ENCODE measurements around the gene IL17D. TPM values are rescaled to one million over a fixed set of nuclear protein-coding genes. Genes with fewer than 3 reads are reported as not detected.
"Not testable (repeated sequence)": the region's sequence is repeated elsewhere in the genome, so short reads cannot be mapped to it uniquely, and the experiment has no call there.

IL17D gene
- total and polyA plus RNA-seq, 7 donors, result 1.0 to 78.9 (median 7.7) TPM

DNA sequence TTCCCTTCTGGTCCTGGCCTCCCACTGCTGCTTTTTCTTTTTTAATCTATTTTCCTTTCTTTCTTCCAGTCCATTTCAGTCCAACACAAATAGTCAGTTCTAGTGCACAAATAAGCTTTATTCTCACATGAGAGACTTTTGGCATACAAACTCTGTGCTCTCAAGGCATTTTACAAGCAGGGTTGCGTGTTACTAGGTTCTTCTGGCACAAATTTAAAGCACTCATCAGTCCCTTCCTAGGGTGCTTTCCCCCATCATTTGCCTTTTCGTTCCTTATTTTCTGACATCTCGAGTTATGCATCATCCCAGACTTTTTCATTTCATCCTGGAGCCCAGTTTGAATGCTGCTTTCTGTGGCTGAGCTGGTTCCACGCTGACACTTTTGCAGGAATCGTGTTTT lies 29.8 kb upstream of the IL17D start:
- intact Hi-C loops (cut with DNase I), result no loop called here
- TF ChIP-seq, protein P1, sequence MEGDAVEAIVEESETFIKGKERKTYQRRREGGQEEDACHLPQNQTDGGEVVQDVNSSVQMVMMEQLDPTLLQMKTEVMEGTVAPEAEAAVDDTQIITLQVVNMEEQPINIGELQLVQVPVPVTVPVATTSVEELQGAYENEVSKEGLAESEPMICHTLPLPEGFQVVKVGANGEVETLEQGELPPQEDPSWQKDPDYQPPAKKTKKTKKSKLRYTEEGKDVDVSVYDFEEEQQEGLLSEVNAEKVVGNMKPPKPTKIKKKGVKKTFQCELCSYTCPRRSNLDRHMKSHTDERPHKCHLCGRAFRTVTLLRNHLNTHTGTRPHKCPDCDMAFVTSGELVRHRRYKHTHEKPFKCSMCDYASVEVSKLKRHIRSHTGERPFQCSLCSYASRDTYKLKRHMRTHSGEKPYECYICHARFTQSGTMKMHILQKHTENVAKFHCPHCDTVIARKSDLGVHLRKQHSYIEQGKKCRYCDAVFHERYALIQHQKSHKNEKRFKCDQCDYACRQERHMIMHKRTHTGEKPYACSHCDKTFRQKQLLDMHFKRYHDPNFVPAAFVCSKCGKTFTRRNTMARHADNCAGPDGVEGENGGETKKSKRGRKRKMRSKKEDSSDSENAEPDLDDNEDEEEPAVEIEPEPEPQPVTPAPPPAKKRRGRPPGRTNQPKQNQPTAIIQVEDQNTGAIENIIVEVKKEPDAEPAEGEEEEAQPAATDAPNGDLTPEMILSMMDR (IDR thresholded peaks at IDR 0.05), result no peak
- Histone ChIP-seq H3K36me3 (ENCODE audit: insufficient read depth in 1 of 2, low read depth in 1 of 2) (peaks cover 0 to 49% of the 10 kb centered on the region in 2 donors), H3K9me3 (no peaks in the 10 kb centered on the region), H3K4me3 (no peak overlapping the region), H3K4me1 (no peaks in the 10 kb centered on the region), H3K27me3 (ENCODE audit: insufficient read depth in 3 of 3, low read length in 2 of 3) (no peaks in the 10 kb centered on the region), H3K27ac (no peak overlapping the region)
- DNase-seq (no peak), ATAC-seq (no peak)
- WGBS, 3 donors, result 92 to 95% (median 93%) methylated on average over 5 of the region's 5 CpGs

DNA sequence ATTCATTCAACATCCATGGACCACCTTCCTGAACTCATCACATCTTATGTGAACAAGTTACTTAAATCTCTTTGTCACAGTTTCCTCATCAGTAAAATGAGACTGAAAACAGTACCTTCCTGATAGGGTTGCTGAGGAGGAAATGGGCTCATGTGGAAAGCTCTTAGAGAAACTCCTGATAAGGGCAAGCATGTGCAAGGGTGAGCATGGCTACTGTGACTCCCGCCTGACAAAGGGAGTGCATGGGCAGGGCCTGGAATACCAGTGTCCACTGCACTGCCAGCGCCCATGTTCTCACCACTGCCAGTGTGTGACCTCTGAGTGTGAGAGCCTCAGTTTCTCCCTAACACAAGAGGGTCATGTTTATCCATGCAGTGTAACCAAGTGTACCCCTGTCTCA lies 27.3 kb upstream of the IL17D start:
- 92 to 100% (median 95%) methylated on average over 2 of the region's 2 CpGs for WGBS, 3 donors
- peaks cover 0 to 42% of the 10 kb centered on the region in 2 donors for H3K36me3 ChIP-seq (ENCODE audit: insufficient read depth in 1 of 2, low read depth in 1 of 2)
- no peak for ATAC-seq

DNA sequence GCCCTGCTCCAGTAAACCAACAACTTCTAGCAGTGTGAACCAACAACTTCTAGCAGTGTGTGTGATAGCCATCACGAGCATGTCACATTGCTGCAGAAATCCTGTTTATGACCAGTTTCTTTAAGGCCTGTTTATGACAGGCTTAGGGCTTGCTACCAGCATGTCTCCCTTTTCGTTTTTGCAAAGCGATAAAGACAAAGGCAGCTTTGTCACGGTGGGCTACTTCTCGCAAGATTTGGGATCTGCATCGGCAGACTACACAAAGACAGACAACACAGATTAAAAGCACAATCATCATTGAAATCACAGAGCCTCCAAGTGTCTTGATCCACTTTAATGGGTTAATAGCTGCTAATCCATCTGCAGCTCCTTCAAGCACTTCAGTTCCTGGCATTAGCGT lies 24.9 kb upstream of the IL17D start:
- 56 to 68% (median 58%) methylated on average over 7 of the region's 7 CpGs for WGBS, 3 donors

More for the DNA sequence above, 27.3 kb upstream of the IL17D start:
- Histone ChIP-seq H3K27ac (no peak overlapping the region), H3K9me3 (no peaks in the 10 kb centered on the region), H3K4me3 (no peak overlapping the region), H3K27me3 (ENCODE audit: insufficient read depth in 3 of 3, low read length in 2 of 3) (no peaks in the 10 kb centered on the region), H3K4me1 (no peaks in the 10 kb centered on the region)
- intact Hi-C loops (cut with DNase I), result no loop called here
- DNase-seq, result no peak
- TF ChIP-seq, protein P1 (IDR thresholded peaks at IDR 0.05), result no peak

DNA sequence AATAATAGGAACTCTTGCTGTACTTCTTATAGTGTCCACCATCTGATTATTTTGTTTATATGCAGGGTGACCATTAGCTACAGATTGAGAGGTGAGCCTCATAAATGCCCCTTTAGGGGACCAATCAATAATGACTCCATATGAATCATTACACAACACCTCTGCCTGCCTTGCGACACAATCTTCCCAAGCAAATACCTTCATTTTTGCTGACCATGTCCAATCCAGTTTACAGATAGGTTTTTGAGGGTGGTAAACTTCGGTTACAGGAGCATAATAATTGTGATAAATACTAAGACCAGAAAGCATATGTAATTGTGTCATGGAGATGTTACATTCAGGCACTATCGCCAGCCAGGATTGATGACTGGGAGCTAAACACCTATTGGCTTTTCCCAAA lies 23.6 kb upstream of the IL17D start:
- H3K4me1 ChIP-seq, result no peaks in the 10 kb centered on the region
- WGBS, 3 donors, result 80 to 97% (median 84%) methylated on average over 3 of the region's 3 CpGs
- DNase-seq (no peak), ATAC-seq (no peak)
- peaks cover 0 to 19% of the 10 kb centered on the region in 2 donors for H3K36me3 ChIP-seq (ENCODE audit: insufficient read depth in 1 of 2, low read depth in 1 of 2)
- H3K9me3 ChIP-seq, result no peaks in the 10 kb centered on the region
- H3K27me3 ChIP-seq (ENCODE audit: insufficient read depth in 3 of 3, low read length in 2 of 3), result no peaks in the 10 kb centered on the region
- no peak overlapping the region for H3K27ac ChIP-seq
- H3K4me3 ChIP-seq, result no peak overlapping the region
- TF ChIP-seq, protein P1 (IDR thresholded peaks at IDR 0.05), result no peak
- intact Hi-C loops (cut with DNase I), result no loop called here

More for the DNA sequence above, 24.9 kb upstream of the IL17D start:
- H3K9me3 ChIP-seq; intact Hi-C loops (cut with DNase I); H3K27ac ChIP-seq; ATAC-seq; DNase-seq; H3K4me3 ChIP-seq; H3K27me3 ChIP-seq (ENCODE audit: insufficient read depth in 3 of 3, low read length in 2 of 3); H3K4me1 ChIP-seq: not testable (repeated sequence)
- peaks cover 0 to 24% of the 10 kb centered on the region in 2 donors for H3K36me3 ChIP-seq (ENCODE audit: insufficient read depth in 1 of 2, low read depth in 1 of 2)

DNA sequence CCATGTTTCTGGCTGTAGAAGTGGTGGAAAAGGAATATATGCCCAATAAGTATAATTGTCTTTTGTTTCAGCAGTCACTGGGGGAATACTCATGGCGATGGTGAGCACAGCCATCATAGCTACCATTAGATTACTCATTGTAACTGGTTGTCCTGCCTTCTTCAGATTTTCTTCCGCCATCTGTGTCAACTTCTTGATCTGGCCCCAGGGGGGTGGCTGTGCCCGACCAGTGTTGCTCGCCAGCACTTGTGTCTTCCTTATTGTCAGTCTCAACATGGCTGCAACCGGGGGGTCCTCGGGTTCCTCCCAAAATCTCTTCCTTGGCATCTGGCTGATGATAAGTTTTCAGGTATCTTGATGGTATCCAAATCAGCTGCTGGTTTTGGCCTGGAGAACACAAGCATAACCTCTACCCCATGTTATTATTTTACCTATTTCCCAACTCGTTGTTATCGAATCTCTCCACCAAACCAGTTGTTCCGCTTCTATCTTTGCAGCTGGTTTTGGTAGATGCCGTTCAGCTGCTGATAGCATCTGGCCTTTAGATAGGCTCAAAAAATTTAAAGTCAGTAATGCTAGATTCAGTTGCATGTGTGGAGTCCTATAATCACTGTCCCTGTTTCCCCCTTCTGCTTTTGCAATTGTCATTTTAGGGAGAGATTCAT lies 23.0 kb upstream of the IL17D start:
- TF ChIP-seq, protein P1 (IDR thresholded peaks at IDR 0.05), result no peak
- Histone ChIP-seq H3K27ac (no peak overlapping the region), H3K9me3 (no peaks in the 10 kb centered on the region), H3K36me3 (ENCODE audit: insufficient read depth in 1 of 2, low read depth in 1 of 2) (peaks cover 0 to 13% of the 10 kb centered on the region in 2 donors), H3K27me3 (ENCODE audit: insufficient read depth in 3 of 3, low read length in 2 of 3) (no peaks in the 10 kb centered on the region), H3K4me3 (no peak overlapping the region), H3K4me1 (no peaks in the 10 kb centered on the region)
- WGBS, 3 donors, result 89 to 91% (median 90%) methylated on average over 10 of the region's 10 CpGs
- DNase-seq (no peak), ATAC-seq (no peak)
- intact Hi-C loops (cut with DNase I), result no loop called here

DNA sequence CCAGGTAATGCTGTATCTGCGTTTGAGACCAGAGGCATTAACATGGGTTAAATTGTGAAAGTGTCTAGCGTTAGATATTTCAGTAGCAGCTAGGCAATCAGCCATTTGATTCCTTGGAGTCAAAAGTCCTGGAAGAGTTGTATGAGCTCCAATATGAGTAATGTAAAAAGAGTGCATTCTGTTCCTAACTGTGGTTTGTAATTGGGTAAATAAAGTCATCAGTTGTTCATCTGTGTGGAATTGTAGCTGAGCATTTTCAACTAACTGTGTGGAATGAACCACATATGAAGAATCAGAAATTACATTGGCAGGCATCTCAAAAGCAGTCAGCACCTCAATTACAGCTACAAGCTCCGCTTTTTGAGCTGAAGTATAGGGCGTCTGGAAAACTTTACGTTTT lies 22.0 kb upstream of the IL17D start:
- DNase-seq; H3K27me3 ChIP-seq (ENCODE audit: insufficient read depth in 3 of 3, low read length in 2 of 3); H3K9me3 ChIP-seq; H3K4me3 ChIP-seq; intact Hi-C loops (cut with DNase I); ATAC-seq; H3K4me1 ChIP-seq; H3K27ac ChIP-seq; H3K36me3 ChIP-seq (ENCODE audit: insufficient read depth in 1 of 2, low read depth in 1 of 2): not testable (repeated sequence)
- 72 to 82% (median 76%) methylated on average over 5 of the region's 5 CpGs for WGBS, 3 donors
